Endothelial cell of umbilical vein (primary cell): ENCODE results near the gene PRKAR1B. TPM values are rescaled to one million over a fixed set of nuclear protein-coding genes. Genes with fewer than 3 reads are reported as not detected.

Experiments used
- BruUV-seq: library from RNA; stranded (reverse); fragments of 400-500 nt; replicated peaks from 2 replicates; lab custom pipeline; 2021; lab: Mats Ljungman, UMichigan
- CTCF ChIA-PET: fragments of 300-600, 350-600 bp; sonication (Branson Sonifier 250); formaldehyde crosslinking; loops from one replicate; lab custom pipeline; 2021; ENCODE audit warnings: antibody characterized with exemption, inconsistent platforms; lab: Charles Lee
- POLR2A ChIA-PET: fragments of 300-600, 350-600 bp; sonication (Branson Sonifier 250); formaldehyde crosslinking; loops from one replicate; lab custom pipeline; 2021; ENCODE audit warnings: antibody characterized with exemption, inconsistent platforms; lab: Charles Lee
- DNase-seq: peaks from one replicate; pipeline ENCODE4 v3.0.0-alpha.2; 2011; ENCODE audit warnings: low read depth, low spot score
- FAIRE-seq: peaks from 2 replicates; lab custom pipeline; 2011; peaks lifted over from hg19 to GRCh38; lab: Jason Lieb, UNC
- H2AFZ ChIP-seq: 2 replicates; pipeline ENCODE4 v1.6.0; 2012; ENCODE audit warnings: low read depth, low read length, control low read depth, inconsistent platforms
- H3K27ac ChIP-seq: 2 replicates; pipeline ENCODE4 v1.5.1; 2011; ENCODE audit warnings: low read depth, mild to moderate bottlenecking, control low read depth, low read length, moderate library complexity; ENCODE audit not compliant: insufficient read depth
- H3K27me3 ChIP-seq, 2 experiments: 2 replicates each; pipeline versions ENCODE4 v1.6.0 to v1.6.1; 2011; ENCODE audit warnings: low read length in 2 of 2, mixed read lengths in 1 of 2; ENCODE audit not compliant: control insufficient read depth in 2 of 2, insufficient read depth in 2 of 2
- H3K36me3 ChIP-seq, 2 experiments: 2 replicates in 1 of 2; 3 replicates in 1 of 2; pipeline ENCODE4 v1.5.1; 2011; ENCODE audit warnings: low read length in 2 of 2, mild to moderate bottlenecking in 1 of 2, moderate library complexity in 1 of 2; ENCODE audit not compliant: control insufficient read depth in 2 of 2, insufficient read depth in 2 of 2; ENCODE audit errors: extremely low read depth in 1 of 2
- H3K4me1 ChIP-seq: 3 replicates; pipeline ENCODE4 v1.5.1; 2011; ENCODE audit warnings: mild to moderate bottlenecking, low read length; ENCODE audit not compliant: control insufficient read depth, insufficient read depth; ENCODE audit errors: extremely low read depth
- H3K4me2 ChIP-seq: 2 replicates; pipeline ENCODE4 v1.6.1; 2011; ENCODE audit warnings: low read length, control low read depth, mixed read lengths; ENCODE audit not compliant: insufficient read depth
- H3K4me3 ChIP-seq, 3 experiments: fragments of 200-600 bp in 1 of 3; sonication (generic), shearing (Covaris generic) in 1 of 3; replicated peaks in 1 of 3; 2 replicates each; pipeline ENCODE4 v1.5.1; 2011 to 2016; ENCODE audit warnings: control low read depth in 3 of 3, low read length in 3 of 3, mild to moderate bottlenecking in 2 of 3, inconsistent platforms in 1 of 3, low read depth in 1 of 3, moderate library complexity in 1 of 3; ENCODE audit not compliant: insufficient read depth in 1 of 3
- H3K79me2 ChIP-seq: 2 replicates; pipeline ENCODE4 v1.6.0; 2012; ENCODE audit warnings: low read length, inconsistent platforms; ENCODE audit not compliant: control insufficient read depth, insufficient read depth
- H3K9ac ChIP-seq: replicated peaks from 2 replicates; pipeline ENCODE3; 2011; ENCODE audit warnings: low read length, control low read depth; ENCODE audit not compliant: insufficient read depth; ENCODE audit errors: extremely low read depth
- H3K9me1 ChIP-seq: replicated peaks from 3 replicates; pipeline ENCODE4 v1.6.0; 2011; ENCODE audit warnings: mild to moderate bottlenecking, low read length; ENCODE audit not compliant: control insufficient read depth, insufficient read depth; ENCODE audit errors: extremely low read depth
- H3K9me3 ChIP-seq: replicated peaks from 2 replicates; pipeline ENCODE4 v1.5.1; 2012; ENCODE audit warnings: low read length, inconsistent platforms; ENCODE audit not compliant: control insufficient read depth, insufficient read depth
- H4K20me1 ChIP-seq: replicated peaks from 2 replicates; pipeline ENCODE3; 2011; ENCODE audit warnings: mild to moderate bottlenecking, low read length; ENCODE audit not compliant: control insufficient read depth, insufficient read depth; ENCODE audit errors: extremely low read depth
- EZH2 ChIP-seq: IDR thresholded peaks from 2 replicates; pipeline ENCODE4 v1.6.1; 2012; ENCODE audit warnings: borderline replicate concordance, low read depth, mild to moderate bottlenecking, moderate library complexity, low read length, inconsistent platforms; ENCODE audit not compliant: severe bottlenecking
- FOS ChIP-seq: IDR thresholded peaks from 2 replicates; pipeline ENCODE4 v1.6.1; 2011; ENCODE audit warnings: mild to moderate bottlenecking, low read length, moderate library complexity, borderline replicate concordance; ENCODE audit not compliant: insufficient read depth
- GATA2 ChIP-seq: IDR thresholded peaks from 2 replicates; pipeline ENCODE4 v1.7.0; 2011; ENCODE audit warnings: low read depth, mild to moderate bottlenecking, moderate library complexity, mixed read lengths, low read length; ENCODE audit not compliant: insufficient read length, insufficient read depth
- JUN ChIP-seq: IDR thresholded peaks from 2 replicates; pipeline ENCODE4 v1.6.1; 2011; ENCODE audit warnings: borderline replicate concordance, low read depth; ENCODE audit not compliant: insufficient read length, insufficient read depth
- MYC ChIP-seq: IDR thresholded peaks from one replicate; pipeline ENCODE4 v1.6.1; 2011; ENCODE audit warnings: mild to moderate bottlenecking, low read depth, low read length
- POLR2A ChIP-seq: IDR thresholded peaks from 2 replicates; pipeline ENCODE4 v1.6.1; 2012; ENCODE audit warnings: low read depth, mild to moderate bottlenecking, control low read depth, low read length
- POLR2AphosphoS5 ChIP-seq: IDR thresholded peaks from 2 replicates; pipeline ENCODE4 v1.6.1; 2012; ENCODE audit warnings: low read depth, mild to moderate bottlenecking, control low read depth, low read length, moderate library complexity; ENCODE audit not compliant: insufficient read depth
- dilution Hi-C: fragments of 300-500 bp; cut with MboI; formaldehyde crosslinking; loops from one replicate; pipeline ENCODE4 v1.15.0; 2019; ENCODE audit warnings: low sequenced_read_pairs; ENCODE audit not compliant: extremely low pct_ligation_motif_present
- intact Hi-C: fragments of 100-400 bp; cut with micrococcal nuclease; formaldehyde crosslinking; loops from one replicate; pipeline ENCODE4 v1.10.0; 2022
- polyA plus RNA-seq, 4 experiments: library from polyadenylated mRNA; depleted of rRNA in 3 of 4; stranded (reverse) in 3 of 4; unstranded in 1 of 4; fragments of >200 nt; gene quantifications; 2 replicates each; pipeline versions ENCODE4 v1.2.1 to v1.2.3, GENCODE V29; 2011 to 2012; ENCODE audit warnings: missing spikeins in 1 of 4
- total RNA-seq: library from RNA; stranded (reverse); gene quantifications from 2 replicates; pipeline ENCODE4 v1.2.3, GENCODE V29; 2021
- TF ChIP-seq, protein P1 (sequence below), 2 donors: IDR thresholded peaks; 1 replicate in 1 of 2; 2 replicates in 1 of 2; pipeline ENCODE4 v1.5.1; 2011; ENCODE audit warnings: low read length in 2 of 2, mild to moderate bottlenecking in 2 of 2, moderate library complexity in 2 of 2, control low read depth in 1 of 2, inconsistent platforms in 1 of 2, low read depth in 1 of 2; ENCODE audit not compliant: insufficient read depth in 1 of 2; ENCODE audit errors: extremely low read depth in 1 of 2
- TF ChIP-seq, protein P2 (sequence below): IDR thresholded peaks from 2 replicates; pipeline ENCODE4 v1.6.1; 2011; ENCODE audit not compliant: insufficient read depth, insufficient read length

PRKAR1B gene
- total and polyA plus RNA-seq, 2 donors (not counting 3 experiments of a cell fraction or from before 2014, with no cell fraction given), result 15.4 to 29.2 TPM

DNA sequence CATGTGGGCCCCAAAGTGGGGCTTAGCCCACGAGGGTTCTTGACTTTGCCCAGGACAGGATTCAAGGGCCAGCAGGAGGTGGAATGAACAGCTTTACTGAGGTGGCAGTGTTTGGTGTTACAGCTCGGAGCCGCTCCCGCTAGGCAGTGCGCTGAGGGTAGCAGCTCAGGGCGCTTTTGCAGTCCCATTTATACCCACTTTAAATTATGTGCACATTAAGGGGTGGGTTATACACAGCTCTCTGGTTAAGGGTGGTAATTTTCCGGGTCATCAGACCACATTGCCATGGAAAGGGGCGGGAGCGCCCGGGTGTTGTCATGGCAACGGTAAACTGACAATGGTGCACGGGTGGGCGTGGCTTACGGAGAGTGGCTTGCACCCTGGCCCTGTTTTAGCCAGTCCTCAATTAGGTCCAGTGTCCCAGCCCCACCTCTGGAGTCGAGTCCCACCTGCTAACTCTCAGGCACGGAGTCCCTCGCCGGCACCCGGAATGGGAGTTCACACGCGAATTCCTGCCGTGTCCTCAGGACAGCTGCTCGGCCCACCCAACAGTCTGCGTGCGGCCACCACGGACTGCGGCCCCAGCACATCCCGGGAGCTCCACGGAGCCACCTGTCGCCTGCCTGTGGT, 149.2 kb downstream of the PRKAR1B start:
- no peaks in the 10 kb centered on the region for H3K27me3 ChIP-seq
- H3K9me3 ChIP-seq, result no peaks in the 10 kb centered on the region
- no peaks in the 10 kb centered on the region for H4K20me1 ChIP-seq
- dilution Hi-C loops (no loop called here), intact Hi-C loops (no loop called here)
- H3K27ac ChIP-seq, result no peak overlapping the region
- no peaks in the 10 kb centered on the region for H3K79me2 ChIP-seq
- TF ChIP-seq EZH2 (no peak), GATA2 (no peak)
- no TSS peak for BruUV-seq
- no peak overlapping the region for H3K4me2 ChIP-seq
- H3K4me1 ChIP-seq, result no peaks in the 10 kb centered on the region
- H3K9me1 ChIP-seq, result no peaks in the 10 kb centered on the region
- no peak overlapping the region for H3K4me3 ChIP-seq
- DNase-seq (no peak), FAIRE-seq (no peak)
- H2AFZ ChIP-seq, result no peak overlapping the region
- peaks cover 0 to 2% of the 10 kb centered on the region in 2 experiments for H3K36me3 ChIP-seq
- ChIA-PET CTCF (interaction anchor here (1.6 kb wide), 1 partner anchor 16 kb away, joined by 5 read pairs; no protein-coding TSS in a partner anchor), POLR2A (no interaction called here)
- no peak overlapping the region for H3K9ac ChIP-seq

DNA sequence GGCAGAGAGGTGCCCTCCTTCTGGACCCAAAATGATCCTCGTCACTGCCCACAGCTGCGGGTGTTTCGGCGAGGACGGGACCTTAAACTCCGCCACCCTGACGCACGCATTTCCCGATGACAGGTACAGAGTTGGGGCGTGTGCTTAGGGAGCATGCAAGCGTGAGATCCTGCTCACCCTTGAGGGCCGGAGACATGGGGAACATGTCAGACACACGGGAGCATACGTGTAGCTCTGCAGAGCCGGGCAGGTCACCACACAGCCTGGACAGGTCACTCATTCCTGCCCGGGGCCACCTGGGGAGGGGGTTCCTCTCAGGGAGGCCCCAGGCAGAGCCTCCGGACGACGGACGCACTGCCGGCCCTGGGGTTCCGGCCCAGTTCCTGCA, 149.8 kb downstream of the PRKAR1B start:
- Histone ChIP-seq H3K9ac (no peak overlapping the region), H3K4me3 (no peak overlapping the region), H3K9me1 (no peaks in the 10 kb centered on the region), H3K79me2 (no peaks in the 10 kb centered on the region), H3K9me3 (no peaks in the 10 kb centered on the region), H4K20me1 (no peaks in the 10 kb centered on the region), H3K4me2 (no peak overlapping the region), H3K27me3 (no peaks in the 10 kb centered on the region), H3K36me3 (no peaks in the 10 kb centered on the region), H3K27ac (no peak overlapping the region), H3K4me1 (no peaks in the 10 kb centered on the region), H2AFZ (no peak overlapping the region)
- intact Hi-C loops (no loop called here), dilution Hi-C loops (no loop called here)
- TF ChIP-seq, protein P1, sequence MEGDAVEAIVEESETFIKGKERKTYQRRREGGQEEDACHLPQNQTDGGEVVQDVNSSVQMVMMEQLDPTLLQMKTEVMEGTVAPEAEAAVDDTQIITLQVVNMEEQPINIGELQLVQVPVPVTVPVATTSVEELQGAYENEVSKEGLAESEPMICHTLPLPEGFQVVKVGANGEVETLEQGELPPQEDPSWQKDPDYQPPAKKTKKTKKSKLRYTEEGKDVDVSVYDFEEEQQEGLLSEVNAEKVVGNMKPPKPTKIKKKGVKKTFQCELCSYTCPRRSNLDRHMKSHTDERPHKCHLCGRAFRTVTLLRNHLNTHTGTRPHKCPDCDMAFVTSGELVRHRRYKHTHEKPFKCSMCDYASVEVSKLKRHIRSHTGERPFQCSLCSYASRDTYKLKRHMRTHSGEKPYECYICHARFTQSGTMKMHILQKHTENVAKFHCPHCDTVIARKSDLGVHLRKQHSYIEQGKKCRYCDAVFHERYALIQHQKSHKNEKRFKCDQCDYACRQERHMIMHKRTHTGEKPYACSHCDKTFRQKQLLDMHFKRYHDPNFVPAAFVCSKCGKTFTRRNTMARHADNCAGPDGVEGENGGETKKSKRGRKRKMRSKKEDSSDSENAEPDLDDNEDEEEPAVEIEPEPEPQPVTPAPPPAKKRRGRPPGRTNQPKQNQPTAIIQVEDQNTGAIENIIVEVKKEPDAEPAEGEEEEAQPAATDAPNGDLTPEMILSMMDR (IDR thresholded peaks at IDR 0.05; ENCODE audit: extremely low read depth in 1 of 2, insufficient read depth in 1 of 2, low read depth in 1 of 2, low read length in 2 of 2), result no peak
- TF ChIP-seq JUN (no peak), POLR2A (no peak), GATA2 (no peak), EZH2 (no peak), POLR2AphosphoS5 (no peak), MYC (no peak), FOS (no peak)
- TF ChIP-seq, protein P2, sequence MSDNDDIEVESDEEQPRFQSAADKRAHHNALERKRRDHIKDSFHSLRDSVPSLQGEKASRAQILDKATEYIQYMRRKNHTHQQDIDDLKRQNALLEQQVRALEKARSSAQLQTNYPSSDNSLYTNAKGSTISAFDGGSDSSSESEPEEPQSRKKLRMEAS, result no peak
- CTCF ChIA-PET, result no interaction called here
- POLR2A ChIA-PET, result no interaction called here
- no peak for DNase-seq
- no peak for FAIRE-seq
- BruUV-seq, result no TSS peak
